Heart right ventricle (tissue), 16 donors: ENCODE data around the gene LDLRAD1. TPM values are rescaled to one million over a fixed set of nuclear protein-coding genes. Genes with fewer than 3 reads are reported as not detected.

Source experiments
- ATAC-seq, 8 donors: fragments of 200-7000 bp; cut with Tn5 transposase; one replicate each; pipeline ENCODE4 v1.9.1; 2020; ENCODE audit warnings: mild to moderate bottlenecking in 8 of 8, moderate library complexity in 8 of 8, moderate number of reproducible peaks in 1 of 8
- DNase-seq, 2 donors: peaks; one replicate each; pipeline ENCODE4 v3.0.0-alpha.2; 2020
- H3K27ac ChIP-seq, 10 donors: fragments of 200-600 bp; sonication (generic) in 2 of 10; one replicate each; pipeline versions ENCODE4 v1.5.0 to v1.8.0; 2020 to 2022; ENCODE audit warnings: mild to moderate bottlenecking in 3 of 10
- H3K27me3 ChIP-seq, 7 donors: fragments of 200-600 bp; one replicate each; pipeline ENCODE4 v1.8.0; 2021 to 2022; ENCODE audit warnings: mild to moderate bottlenecking in 2 of 7
- H3K36me3 ChIP-seq, 9 donors: fragments of 200-600 bp; sonication (generic) in 1 of 9; one replicate each; pipeline versions ENCODE4 v1.5.0 to v1.8.0; 2020 to 2022; ENCODE audit warnings: mild to moderate bottlenecking in 2 of 9
- H3K4me1 ChIP-seq, 9 donors: fragments of 200-600 bp; sonication (generic) in 1 of 9; one replicate each; pipeline versions ENCODE4 v1.5.0 to v1.8.0; 2020 to 2022; ENCODE audit warnings: mild to moderate bottlenecking in 4 of 9
- H3K4me3 ChIP-seq, 10 donors: fragments of 200-600 bp; sonication (generic) in 2 of 10; one replicate each; pipeline versions ENCODE4 v1.5.0 to v1.8.0; 2020 to 2022; ENCODE audit warnings: mild to moderate bottlenecking in 7 of 10, moderate library complexity in 2 of 10
- H3K9me3 ChIP-seq, 11 donors: fragments of 200-600 bp in 10 of 11; sonication (generic) in 2 of 11; one replicate each; pipeline versions ENCODE4 v1.5.0 to v1.8.0; 2013 to 2022; ENCODE audit warnings: mild to moderate bottlenecking in 2 of 11, control low read depth in 1 of 11, moderate library complexity in 1 of 11
- CTCF ChIP-seq, 9 donors: fragments of 200-600 bp; sonication (generic) in 2 of 9; IDR thresholded peaks; one replicate each; pipeline versions ENCODE4 v1.5.0 to v1.8.0; 2021 to 2022; ENCODE audit warnings: antibody characterized with exemption in 9 of 9, mild to moderate bottlenecking in 5 of 9, moderate library complexity in 1 of 9
- WGBS, 2 donors: extraction: QIAGEN DNeasy Blood & Tissue Kit; methylation state at CpG; one replicate each; pipeline ENCODE4 v1.1.7; 2013; ENCODE audit warnings: inconsistent platforms in 1 of 2; 5-methylcytosine and 5-hydroxymethylcytosine counted together
- intact Hi-C, 10 donors: fragments of 100-400 bp; cut with DNase I; formaldehyde crosslinking; loops; one replicate each; pipeline versions ENCODE4 v1.11.1 to v1.14.2; 2022
- polyA plus RNA-seq, 2 donors: library from polyadenylated mRNA; stranded (reverse); fragments of 200-250 nt; gene quantifications; one replicate each; pipeline ENCODE4 v1.2.3, GENCODE V29; 2013
- total RNA-seq, 10 donors: library from RNA; stranded (reverse); fragmentation: NEBNext Ultra II Directional in 3 of 10; extraction: Animal tissue kit (Norgen Biotek cat#: 25700) in 3 of 10; gene quantifications; one replicate each; pipeline versions ENCODE4 v1.2.1 to v1.2.4, GENCODE V29; 2021 to 2023
- donor health status: Arrhythmogenic right ventricular cardiomyopathy.
- donor health status: ischemic (EF 13 %, LVEDD 7.1; RV severe dilation, severe dysfunction).
- donor health status: healthy with polysubstance abuse.
- donor health status: DM: no; HTN: yes; CAD: no.
- donor health status: DM: no; HTN: no; CAD: no.
- donor health status: ischemic (EF 25% LVEDD 6.9; RV normal size, moderate dysfunction).
- donor health status: ischemic (EF 25% LVEDD 5.7; RV mildly dilated, moderate dysfunction).
- donor health status: healthy.
- donor health status: DM: yes; HTN: yes; CAD: no.
- donor health status: Ischemic cardiomyopathy.
- donor health status: ischemic (EF 35%, LVEDD 5.7; RV mildly dilated, moderate dysfunction).
- donor health status: nonischemic (EF 11% LVEDD 7.7; RV severe dilation, severe dysfunction).
- donor health status: DM: yes; HTN: yes; CAD: no.
- donor health status: PGD.
- donor health status: ischemic (EF 29% LVEDD 5.4; RV normal size, mild dysfunction).
- donor health status: nonischemic (EF 23%, LVEDD 6.1; RV moderate dilation, normal function).

Gene LDLRAD1
- total and polyA plus RNA-seq, 12 donors = not detected

GRCh38 chr1:54047384-54048305, 29.7 kb upstream of the LDLRAD1 start:
- DNase-seq = no peak
- no peak for TF ChIP-seq CTCF (IDR thresholded peaks at IDR 0.05)
- no peaks in the 10 kb centered on the region for H3K27me3 ChIP-seq
- WGBS, 2 donors = 74 to 82% methylated on average over 5 of the region's 5 CpGs
- ATAC-seq = no peak
- no peak overlapping the region for H3K27ac ChIP-seq
- H3K36me3 ChIP-seq = peaks cover 0 to 40% (median 5%) of the 10 kb centered on the region in 9 donors
- intact Hi-C loops = no loop called here
- no peak overlapping the region for H3K4me3 ChIP-seq
- peaks cover 5 to 75% (median 67%) of the 10 kb centered on the region in 9 donors for H3K4me1 ChIP-seq
- no peaks in the 10 kb centered on the region for H3K9me3 ChIP-seq

GRCh38 chr1:54046671-54047383, 28.8 kb upstream of the LDLRAD1 start:
- TF ChIP-seq CTCF (IDR thresholded peaks at IDR 0.05) = no peak
- DNase-seq = no peak
- WGBS, 2 donors = 60 to 68% methylated on average over 7 of the region's 7 CpGs
- H3K4me3 ChIP-seq = no peak overlapping the region
- H3K27me3 ChIP-seq = no peaks in the 10 kb centered on the region
- H3K4me1 ChIP-seq = peaks cover 5 to 71% (median 63%) of the 10 kb centered on the region in 9 donors
- peaks cover 0 to 48% (median 11%) of the 10 kb centered on the region in 9 donors for H3K36me3 ChIP-seq
- intact Hi-C loops = no loop called here
- no peak for ATAC-seq
- no peak overlapping the region for H3K27ac ChIP-seq
- no peaks in the 10 kb centered on the region for H3K9me3 ChIP-seq

DNA sequence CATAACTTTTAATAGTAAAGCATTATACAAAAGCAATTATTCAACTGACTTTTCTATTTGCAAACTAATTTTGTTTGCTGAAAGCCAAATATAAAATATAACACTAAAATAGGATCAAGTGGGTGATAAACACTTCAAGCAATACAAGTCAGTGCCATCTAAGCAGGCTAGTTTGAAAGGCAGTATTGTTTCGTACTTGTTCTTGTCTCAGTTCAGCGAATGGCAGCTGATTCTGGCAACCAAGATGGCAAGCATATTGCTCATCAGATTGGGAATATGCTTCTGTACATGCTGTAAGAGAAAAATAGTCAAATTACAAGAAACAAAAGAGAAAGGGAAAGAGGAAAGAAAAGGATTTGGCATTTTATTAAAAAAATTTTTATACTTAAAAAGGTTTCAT, 27.5 kb upstream of the LDLRAD1 start:
- Histone ChIP-seq H3K27me3 (no peaks in the 10 kb centered on the region), H3K27ac (no peak overlapping the region), H3K4me1 (peaks cover 0 to 58% (median 49%) of the 10 kb centered on the region in 9 donors), H3K9me3 (no peaks in the 10 kb centered on the region), H3K4me3 (no peak overlapping the region), H3K36me3 (peaks cover 0 to 62% (median 24%) of the 10 kb centered on the region in 9 donors)
- 73 to 76% methylated on average over 2 of the region's 2 CpGs for WGBS, 2 donors
- ATAC-seq (no peak), DNase-seq (no peak)
- TF ChIP-seq CTCF (IDR thresholded peaks at IDR 0.05) = no peak
- intact Hi-C loops = no loop called here

- intact Hi-C loops = no loop called here
These were observed 23.8 kb upstream of the LDLRAD1 start for GRCh38 chr1:54041806-54042205.

More at GRCh38 chr1:54041806-54042205, 23.8 kb upstream of the LDLRAD1 start:
- 19% methylated on average over 1 of the region's 1 CpG for WGBS, 2 donors
- ATAC-seq (no peak), DNase-seq (no peak)
- Histone ChIP-seq H3K9me3 (no peaks in the 10 kb centered on the region), H3K27me3 (no peaks in the 10 kb centered on the region), H3K4me1 (peaks cover 0 to 34% (median 19%) of the 10 kb centered on the region in 9 donors), H3K27ac (no peak overlapping the region), H3K4me3 (no peak overlapping the region), H3K36me3 (peaks cover 0 to 95% (median 56%) of the 10 kb centered on the region in 9 donors)
- no peak for TF ChIP-seq CTCF (IDR thresholded peaks at IDR 0.05)
